Kidney capillary endothelial cell (primary cell): ENCODE results near the gene TXLNB.
"Not testable (repeated sequence)": the region's sequence is repeated elsewhere in the genome, so short reads cannot be mapped to it uniquely, and the experiment has no call there.

Experiments
- DNase-seq: peaks from one replicate; pipeline ENCODE4 v3.0.0-alpha.2; 2018; ENCODE audit warnings: low spot score

TXLNB gene

DNA sequence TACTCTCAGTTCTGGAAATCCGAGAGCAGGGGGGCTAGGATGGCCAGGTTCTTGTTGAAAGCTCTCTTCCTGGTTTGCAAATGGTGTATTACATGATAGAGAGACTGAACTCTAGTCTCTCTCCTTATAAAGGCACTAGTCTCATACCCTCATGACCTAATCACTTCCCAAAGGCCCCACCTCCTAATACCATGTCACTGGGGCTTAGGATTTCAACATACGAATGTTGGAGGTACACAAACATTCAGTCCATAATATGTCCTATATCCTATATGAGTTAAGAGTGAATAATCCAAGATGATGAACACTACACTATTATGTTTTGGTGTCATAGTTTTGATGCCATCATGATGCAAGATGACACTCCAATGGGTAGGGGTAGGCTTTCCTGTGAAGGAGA lies 20.0 kb upstream of the TXLNB start:
- DNase-seq: no peak

DNA sequence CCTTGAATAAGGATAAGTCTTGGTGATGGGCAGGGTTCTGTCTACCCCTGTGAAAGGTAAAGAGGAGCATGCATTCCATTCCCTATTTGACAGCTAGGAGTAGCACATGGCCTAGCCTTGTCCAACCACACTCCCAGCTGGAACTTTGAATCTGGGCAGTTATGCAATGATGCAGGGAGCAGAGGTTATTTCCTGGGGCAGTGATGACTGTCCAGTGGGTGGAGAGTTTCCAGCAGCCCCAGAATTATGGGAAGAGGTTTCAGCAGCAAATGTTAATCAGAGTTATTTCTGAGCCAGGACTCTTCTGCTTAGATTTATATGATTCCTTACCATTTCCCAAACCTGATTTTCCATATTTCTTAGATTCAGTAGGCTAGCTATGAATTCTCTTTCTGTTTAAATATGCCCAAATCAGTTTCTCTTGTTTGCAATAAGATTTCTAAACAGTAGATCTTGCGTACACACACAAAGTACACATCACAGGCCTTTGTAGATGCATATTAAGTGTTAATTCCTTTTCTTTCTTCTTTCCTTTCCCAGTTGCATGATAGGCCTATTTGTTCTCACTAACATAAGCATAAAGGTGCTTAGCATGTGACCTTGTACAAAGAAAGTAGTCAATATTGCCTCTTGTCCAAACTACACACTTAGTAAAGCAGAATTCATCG lies 17.3 kb upstream of the TXLNB start:
- DNase-seq: peak; percentile 38

DNA sequence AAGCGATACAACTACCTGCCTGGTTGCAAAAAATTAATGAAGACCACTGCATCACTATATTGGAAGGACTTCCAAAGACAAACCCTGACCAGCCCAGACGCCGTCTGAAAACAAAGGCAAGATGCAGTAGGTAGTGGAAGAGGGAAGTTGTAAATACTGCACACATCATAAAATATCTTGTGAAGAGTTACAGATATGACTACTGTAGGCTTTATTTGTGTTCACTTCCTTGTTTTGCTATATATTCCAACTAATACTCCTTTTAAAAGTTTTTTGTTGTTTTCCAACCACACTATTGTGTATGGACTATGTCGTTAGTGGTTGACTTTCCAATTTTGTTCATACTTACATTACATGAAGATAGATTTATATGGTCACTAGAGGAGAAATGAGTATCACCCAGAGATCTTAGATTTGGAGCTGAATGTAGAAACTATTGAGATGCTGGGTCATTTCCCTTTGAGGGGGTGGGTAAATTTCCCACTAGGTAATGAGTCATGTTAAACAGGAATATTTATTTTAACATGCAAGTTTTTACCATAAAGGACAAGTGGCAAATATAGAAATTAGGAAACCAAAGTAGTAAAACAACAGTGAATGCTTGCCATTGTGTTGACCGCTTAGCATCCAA lies 16.6 kb upstream of the TXLNB start:
- DNase-seq: peak; percentile 36

DNA sequence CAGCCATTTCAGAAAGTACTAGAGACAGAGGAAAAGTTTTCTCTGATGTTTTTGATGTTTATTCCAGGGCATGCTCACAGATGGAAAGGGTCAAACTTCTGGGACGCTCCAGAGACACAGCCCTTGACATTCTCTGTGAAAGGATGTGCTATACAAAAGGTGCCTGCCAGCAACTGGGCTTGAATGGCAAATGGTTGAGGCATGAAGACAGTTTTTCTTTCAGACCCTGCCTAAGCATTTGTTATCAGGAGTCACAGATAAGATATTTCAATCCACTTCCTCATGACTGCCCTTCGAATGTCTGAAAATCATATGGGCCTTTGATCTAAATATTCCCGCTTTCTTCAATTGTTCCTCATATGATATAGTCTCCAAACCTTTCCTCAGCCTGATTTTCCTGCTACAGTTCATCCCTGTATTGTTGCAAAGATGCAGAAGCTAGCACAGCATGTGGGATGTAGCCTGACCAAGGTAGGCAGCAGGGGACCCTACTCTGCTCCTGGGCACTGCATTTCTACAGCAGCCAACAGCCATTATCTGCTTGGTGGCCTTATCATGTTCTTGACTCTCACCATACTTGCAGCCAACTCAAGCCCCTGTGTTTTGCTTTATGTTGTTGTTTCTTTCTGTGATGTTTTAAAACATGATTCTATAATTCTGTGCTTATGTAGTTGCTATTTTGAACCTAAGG lies 14.6 kb upstream of the TXLNB start:
- DNase-seq: no peak

DNA sequence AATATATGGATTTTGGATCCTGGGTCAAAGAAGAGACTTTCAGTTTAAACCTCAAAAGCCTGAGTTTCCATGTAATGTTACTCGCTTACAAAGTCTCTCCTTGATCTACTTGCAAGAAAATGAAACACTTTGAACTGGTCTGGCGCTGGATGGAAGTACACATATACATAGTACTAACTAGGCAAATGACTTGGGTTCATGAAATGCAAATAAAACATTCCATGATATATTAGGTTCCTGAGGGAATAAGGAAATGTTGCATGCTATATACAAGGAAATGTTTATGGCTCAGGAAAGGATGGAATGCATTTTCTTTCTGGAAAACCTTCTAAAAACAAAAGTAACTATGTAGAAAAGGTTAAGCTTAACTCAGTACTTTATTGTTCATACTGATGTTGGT lies 11.4 kb upstream of the TXLNB start:
- no peak for DNase-seq

DNA sequence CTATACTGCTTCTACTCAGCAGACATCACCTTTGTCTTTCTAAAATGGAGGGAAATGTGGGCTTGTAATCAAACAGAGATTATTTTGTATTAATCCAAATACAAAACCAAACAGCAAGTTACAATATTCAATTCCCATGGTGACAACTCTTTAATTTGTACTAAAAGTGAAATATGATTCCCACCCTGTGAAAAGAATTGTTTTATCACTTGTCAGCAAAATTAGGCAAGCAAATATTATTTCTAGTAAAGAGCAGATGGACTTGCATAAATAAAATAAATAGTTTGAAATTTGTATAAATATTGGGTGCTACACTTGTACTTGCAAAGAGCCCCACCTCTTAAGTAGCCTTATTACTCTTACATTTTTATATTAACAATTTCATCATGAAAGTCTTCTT lies 6.1 kb upstream of the TXLNB start:
- DNase-seq: no peak

DNA sequence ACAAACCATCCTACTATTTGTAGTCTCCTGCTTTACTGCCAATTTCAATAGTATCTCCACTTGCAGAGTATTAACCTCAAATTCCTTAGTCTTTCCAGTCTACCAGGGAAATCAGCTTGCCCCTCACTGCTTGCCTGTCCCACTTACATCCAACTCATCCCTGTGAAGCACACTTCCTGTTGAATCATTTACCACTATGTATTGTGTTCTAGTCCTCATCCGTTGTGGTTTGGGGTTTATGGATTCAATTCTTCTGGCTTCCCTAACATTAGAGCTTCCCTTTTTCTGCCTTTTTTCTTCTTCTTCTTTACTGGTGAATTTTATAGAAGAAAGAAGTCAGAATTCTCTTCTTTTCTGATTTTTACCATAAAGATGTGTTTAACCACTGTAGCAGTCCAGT lies 5.1 kb upstream of the TXLNB start:
- peak; percentile 71 for DNase-seq

DNA sequence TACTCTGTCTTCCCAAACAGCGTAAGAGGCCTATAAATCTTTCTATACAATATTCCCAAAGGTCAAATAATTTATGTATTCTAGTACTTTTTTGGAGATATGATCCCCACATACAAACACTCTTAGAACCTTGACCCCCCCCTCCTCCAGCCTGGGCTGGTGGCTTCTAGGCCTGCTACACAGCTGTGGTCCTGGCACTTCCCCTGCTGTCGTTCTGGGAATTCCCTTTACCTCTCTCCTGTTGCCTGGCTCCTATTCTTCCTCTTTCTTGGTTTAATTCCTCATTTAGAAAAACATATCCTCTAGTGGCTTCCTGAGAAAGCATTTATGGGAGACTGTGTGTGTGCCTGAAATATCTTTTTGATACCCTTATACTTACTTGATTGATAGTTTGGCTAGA lies 4.1 kb upstream of the TXLNB start:
- no peak for DNase-seq

DNA sequence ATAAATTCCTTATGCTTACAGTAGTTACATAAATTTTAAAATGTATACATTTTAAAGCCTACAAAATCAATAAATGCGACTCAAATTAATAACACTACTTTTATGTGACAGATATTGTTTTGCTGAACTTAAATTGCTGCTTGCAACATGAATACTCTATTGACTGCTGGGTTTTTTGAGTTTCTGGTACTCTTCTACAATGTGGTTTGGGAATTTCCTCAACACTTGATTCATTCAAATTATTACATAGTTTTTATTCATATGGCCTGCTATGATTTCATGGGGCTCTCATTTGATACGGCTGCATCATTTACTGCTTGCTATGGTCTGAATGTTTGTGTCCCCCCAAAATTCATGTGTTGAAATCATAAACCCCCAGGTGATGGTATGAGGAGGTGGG lies 2.3 kb upstream of the TXLNB start:
- no peak for DNase-seq

DNA sequence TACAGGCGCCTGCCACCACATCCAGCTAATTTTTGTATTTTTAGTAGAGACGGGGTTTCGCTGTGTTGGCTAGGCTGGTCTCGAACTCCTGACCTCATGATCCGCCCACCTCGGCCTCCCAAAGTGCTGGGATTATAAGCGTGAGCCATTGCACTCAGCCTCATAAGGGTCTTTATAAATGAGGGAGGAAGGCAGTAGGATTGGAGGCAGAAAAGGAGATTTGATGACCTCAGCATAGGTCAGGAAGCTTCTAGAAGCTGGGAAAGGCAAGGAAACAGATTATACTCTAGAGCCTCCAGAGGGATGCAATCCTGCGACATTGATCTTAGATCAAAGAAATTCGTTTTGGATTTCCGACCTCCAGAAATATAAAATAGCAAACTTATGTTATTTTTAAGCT lies 1.4 kb upstream of the TXLNB start:
- not testable (repeated sequence) for DNase-seq

DNA sequence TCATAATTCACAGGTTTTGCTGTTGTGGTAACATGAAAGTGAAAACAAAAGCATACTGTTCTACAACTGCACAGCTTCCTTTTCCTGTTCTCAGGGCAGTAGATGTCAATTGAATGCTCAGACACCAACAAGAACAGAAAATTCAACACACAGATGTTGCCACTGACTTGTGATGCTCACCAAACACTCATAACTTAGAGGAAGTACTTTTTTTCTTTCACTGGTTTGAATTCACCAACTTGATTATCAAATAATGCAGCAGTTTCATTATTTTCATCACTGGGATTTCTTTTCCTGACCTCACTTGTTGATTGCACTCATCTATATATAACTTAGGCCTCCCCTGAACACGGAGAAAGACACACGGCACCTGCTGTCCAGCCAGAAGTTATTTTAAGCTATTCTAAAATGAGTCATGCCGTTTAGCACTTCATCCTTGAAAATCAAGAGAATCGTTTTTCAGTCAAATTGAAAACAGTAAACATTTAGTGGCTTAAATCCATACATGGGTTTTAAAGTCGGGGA lies 949 bp downstream of the TXLNB start:
- peak; percentile 49 for DNase-seq

DNA sequence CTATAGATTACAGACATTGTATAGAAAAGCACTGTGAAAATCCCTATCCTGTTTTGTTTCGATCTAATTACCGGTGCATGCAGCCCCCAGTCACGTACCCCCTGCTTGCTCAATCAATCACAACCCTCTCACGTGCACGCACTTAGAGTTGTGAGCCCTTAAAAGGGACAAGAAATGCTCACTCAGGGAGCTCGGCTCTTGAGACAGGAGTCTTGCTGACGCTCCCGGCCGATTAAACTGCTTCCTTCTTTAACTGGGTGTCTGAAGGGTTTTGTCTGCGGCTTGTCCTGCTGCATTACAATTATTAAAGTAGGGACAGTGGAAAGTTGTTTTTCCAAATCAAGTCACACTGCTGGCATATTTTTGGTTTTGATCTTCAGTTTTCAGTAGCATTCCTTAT lies 2.6 kb downstream of the TXLNB start:
- DNase-seq: no peak

DNA sequence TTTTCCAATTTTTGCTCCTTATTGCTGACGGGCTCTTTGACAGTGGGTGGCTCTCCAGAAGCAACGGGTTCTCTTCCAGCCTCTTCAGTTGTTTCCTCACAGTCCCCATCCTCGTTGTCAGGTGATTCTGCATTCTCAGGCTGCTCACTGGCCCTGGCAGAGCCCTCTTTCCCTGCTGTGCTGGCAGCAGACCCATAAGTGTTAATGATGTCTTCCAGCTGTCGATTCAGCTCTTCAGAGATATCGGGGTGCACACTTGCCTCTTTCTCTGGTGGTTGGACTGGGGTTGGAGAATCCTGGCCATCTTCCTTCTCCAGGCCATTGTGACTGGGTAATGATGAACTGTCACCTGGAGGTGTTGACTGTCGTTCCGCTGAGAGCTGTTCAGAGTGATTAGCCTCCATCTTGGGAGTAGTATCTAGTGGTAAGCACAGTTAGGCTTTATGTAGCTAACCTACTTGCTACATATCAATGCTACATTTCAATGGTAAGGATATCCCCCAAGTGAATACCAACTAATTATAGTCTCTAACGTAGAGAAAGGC lies 3.2 kb downstream of the TXLNB start:
- no peak for DNase-seq

DNA sequence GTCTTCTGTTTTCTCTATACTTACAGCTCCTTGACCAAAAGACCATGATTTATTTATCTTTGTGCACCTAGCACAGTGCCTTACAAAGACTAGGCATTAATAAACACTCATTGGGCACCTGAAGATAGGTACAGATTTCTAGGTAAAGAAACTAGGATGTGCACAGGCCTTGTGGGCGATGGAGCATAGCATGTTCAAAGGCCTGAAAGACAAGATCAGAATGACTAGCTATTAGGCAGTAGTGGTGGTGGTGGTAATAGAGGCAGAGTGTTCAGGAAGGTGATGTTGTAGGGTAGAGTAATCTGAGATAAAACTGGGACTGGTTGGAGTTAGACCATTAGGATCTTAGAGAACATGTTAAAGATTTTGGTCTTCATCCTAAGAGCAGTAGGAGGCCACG lies 3.9 kb downstream of the TXLNB start:
- DNase-seq: no peak

DNA sequence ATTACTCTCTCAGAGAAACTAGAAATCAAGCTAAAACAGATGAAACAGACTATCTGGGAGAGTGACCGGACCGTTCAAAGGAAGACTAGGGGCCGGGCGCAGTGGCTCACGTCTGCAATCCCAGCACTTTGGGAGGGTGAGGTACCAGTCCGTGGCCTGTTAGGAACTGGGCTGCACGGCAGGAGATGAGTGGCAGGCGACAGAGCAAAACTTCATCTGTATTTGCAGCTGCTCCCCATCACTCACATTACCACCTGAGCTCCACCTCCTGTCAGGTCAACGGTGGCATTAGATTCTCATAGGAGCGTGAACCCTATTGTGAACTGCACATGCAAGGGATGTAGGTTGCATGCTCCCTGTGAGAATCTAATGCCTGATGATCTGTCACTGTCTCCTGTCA lies 5.4 kb downstream of the TXLNB start:
- not testable (repeated sequence) for DNase-seq

DNA sequence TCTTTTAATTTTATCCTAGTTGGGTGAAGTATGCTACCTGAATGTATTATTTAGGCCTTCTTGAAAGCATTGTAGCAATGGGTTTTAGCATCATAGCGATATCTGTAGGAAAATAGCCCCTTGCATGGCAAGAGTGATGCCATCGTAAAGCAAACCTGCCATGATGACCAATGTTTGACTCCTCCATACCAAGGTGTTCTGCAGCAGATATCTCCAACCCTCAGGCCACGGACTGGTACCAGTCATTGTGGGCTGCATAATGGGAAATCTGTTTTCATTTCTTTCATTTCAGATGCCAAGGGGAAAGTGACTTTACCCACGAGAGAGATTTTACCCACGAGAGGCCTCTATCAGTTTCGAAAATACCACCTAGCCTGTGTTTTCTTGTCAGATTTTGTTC lies 6.2 kb downstream of the TXLNB start:
- DNase-seq: no peak

DNA sequence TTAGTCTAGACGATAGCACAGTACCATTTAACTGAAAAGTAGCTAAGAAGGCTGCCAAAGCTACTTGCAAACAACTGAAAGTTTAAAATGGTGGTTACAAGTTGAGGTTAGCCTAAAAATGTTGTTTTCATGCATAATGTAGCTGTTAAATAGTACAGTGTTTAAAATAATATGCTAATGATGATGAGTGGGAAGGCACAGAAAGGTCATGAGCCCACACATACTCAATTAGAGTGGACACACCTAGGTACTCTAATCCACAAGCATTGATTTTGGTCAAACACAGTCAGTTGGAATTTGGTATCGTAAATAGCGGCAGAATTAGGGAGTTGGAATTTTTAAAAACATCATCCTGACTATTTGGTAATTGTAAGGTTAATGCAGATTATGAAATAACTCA lies 7.0 kb downstream of the TXLNB start:
- DNase-seq: no peak

DNA sequence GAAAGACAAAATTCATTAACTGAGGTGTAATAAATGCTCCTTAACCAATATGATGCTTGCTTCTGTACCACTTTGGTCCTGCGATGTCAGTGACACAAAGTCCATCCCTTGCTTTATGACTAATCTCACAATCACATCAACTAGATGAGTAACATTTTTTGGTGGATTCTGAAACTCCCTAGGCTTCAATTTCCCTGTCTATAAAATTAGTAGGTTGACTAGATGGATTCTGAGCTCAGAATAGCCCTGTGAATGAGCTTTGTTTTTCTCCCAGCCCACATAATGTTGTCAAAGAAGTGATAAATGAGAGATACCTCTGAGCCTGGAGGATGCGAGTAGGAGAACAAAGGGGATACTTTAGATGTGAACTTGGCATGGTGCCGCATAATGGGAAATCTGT lies 9.1 kb downstream of the TXLNB start:
- no peak for DNase-seq

DNA sequence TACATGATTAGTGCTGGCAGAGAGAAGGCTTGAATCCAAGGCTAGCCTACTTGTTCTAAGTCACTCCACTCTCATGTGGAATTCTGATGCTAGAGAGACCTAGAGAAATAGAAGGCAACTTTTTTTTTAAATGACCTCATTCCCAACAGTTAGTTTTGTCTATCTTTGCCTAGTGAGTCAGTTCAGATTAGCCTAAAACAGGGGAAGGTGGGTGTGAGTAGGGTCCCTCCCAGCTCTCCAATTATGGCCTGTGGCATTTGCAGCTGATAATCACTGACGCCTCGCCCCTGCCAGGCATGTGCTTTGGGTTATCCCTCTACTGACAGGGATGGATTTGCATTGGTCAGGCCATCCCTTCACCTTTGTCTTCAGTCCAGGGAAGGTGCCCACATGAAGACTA lies 13.6 kb downstream of the TXLNB start:
- DNase-seq: no peak

DNA sequence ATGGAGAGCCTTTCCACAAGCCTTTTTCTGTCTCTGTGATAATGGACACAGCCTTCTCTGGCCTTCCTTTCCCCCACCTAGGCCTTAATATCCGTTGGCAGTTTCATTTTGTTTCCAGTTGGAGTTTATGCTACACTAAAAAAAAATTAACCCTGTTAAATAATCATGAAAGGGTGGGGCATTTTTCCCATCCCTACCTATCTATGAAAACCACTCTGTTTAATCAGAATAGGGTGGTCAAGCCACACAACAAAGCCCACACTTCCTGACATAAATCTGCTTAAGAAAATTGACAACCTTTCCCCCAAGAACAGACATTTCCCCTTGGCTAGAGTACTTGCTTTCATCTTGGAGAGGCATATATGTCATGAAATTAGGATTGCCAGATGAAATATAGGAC lies 14.2 kb downstream of the TXLNB start:
- DNase-seq: no peak

DNA sequence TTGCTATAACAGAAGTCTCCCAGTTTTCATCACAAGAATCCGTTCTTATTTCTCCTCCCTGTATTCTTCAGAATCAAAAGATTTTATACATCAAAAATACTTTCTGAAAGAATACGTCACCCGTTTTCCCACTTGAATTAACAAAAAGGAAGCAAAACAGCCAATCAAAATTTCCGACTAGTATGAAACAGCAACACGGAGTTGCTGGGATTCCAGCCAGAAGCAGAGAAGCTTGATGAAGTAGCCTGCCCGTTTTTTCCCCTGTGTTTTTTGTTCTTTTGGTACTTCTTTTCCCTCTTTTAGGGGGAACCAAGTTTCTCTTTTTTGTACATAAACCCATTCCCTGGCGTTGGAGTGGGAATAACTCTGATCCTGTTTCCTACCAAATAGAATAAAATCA lies 14.6 kb downstream of the TXLNB start:
- DNase-seq: no peak

DNA sequence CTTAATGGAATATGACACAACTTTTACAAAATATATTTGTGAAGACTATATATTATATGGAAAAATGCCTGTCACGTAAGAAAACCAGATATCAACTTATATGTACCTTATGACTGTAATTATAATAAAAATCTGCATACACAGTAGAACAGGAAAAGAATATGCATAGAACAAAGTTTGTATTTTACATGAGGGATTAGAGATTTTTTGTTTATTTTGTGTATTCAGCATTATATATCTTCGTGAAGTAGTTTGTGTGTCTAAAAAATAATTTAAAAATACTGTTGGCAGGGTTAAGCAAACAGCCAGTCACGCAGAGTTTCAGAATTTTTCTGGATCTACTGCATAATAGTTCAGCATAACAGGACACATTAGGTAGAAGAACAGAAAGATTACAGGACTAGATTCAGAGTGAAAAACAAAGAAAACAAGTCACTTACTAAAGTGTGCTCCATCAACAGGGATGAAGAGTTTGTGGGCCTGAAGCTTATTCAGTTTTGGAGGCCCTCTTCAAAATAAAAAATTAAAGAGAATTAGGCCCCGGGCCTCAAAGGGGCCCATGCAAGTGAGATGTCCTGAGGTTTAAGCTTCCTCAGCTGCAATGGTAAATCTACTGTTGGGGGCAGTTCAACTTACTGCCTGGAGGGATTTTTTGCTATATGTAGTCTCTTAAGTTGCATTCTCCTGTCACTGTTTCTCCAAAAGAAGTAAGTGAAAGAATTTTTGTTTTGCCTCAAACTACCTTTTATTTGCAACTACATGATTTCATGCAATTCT lies 16.3 kb downstream of the TXLNB start:
- no peak for DNase-seq
